CD14-positive monocyte (primary cell): ENCODE results near the gene COL25A1. TPM values are rescaled to one million over a fixed set of nuclear protein-coding genes. Genes with fewer than 3 reads are reported as not detected.

Experiments used
- DNase-seq, 3 donors: peaks; one replicate each; pipeline ENCODE4 v3.0.0-alpha.2; 2011 to 2022
- H2AFZ ChIP-seq: 2 replicates; pipeline ENCODE4 v1.6.0; 2012; ENCODE audit warnings: mild to moderate bottlenecking, low read depth, low read length, inconsistent platforms; ENCODE audit not compliant: insufficient read depth, poor library complexity, severe bottlenecking
- H3K27ac ChIP-seq, 2 donors: 1 replicate in 1 of 2; 2 replicates in 1 of 2; pipeline ENCODE4 v1.5.1; 2012 to 2013; ENCODE audit warnings: low read length in 2 of 2, control low read depth in 1 of 2, inconsistent platforms in 1 of 2, low read depth in 1 of 2, mild to moderate bottlenecking in 1 of 2
- H3K27me3 ChIP-seq, 2 donors: one replicate each; pipeline versions ENCODE4 v1.6.0 to v1.6.1; 2011 to 2013; ENCODE audit warnings: low read length in 2 of 2; ENCODE audit not compliant: control insufficient read depth in 2 of 2, insufficient read depth in 2 of 2
- H3K36me3 ChIP-seq, 2 donors: replicated peaks in 1 of 2; 1 replicate in 1 of 2; 2 replicates in 1 of 2; pipeline versions ENCODE4 v1.5.1 to v1.6.1; 2012 to 2013; ENCODE audit warnings: low read length in 2 of 2, control low read depth in 1 of 2, inconsistent platforms in 1 of 2, mild to moderate bottlenecking in 1 of 2; ENCODE audit not compliant: insufficient read depth in 2 of 2, control insufficient read depth in 1 of 2
- H3K4me1 ChIP-seq, 2 donors: 1 replicate in 1 of 2; 2 replicates in 1 of 2; pipeline versions ENCODE4 v1.5.1 to v1.6.1; 2012 to 2013; ENCODE audit warnings: low read length in 2 of 2, control low read depth in 1 of 2, inconsistent platforms in 1 of 2, mild to moderate bottlenecking in 1 of 2, moderate library complexity in 1 of 2; ENCODE audit not compliant: insufficient read depth in 2 of 2, control insufficient read depth in 1 of 2
- H3K4me2 ChIP-seq: replicated peaks from 2 replicates; pipeline ENCODE3; 2012; ENCODE audit warnings: low read length, moderate library complexity, mild to moderate bottlenecking; ENCODE audit not compliant: poor library complexity, severe bottlenecking; ENCODE audit errors: extremely low read depth
- H3K4me3 ChIP-seq, 3 experiments: fragments of 200-600 bp in 1 of 3; sonication (generic) in 1 of 3; replicated peaks in 1 of 3; 1 replicate in 2 of 3; 2 replicates in 1 of 3; pipeline ENCODE4 v1.5.1; 2011 to 2013; ENCODE audit warnings: low read length in 3 of 3, mild to moderate bottlenecking in 3 of 3, control low read depth in 2 of 3, low read depth in 2 of 3, inconsistent platforms in 1 of 3, moderate library complexity in 1 of 3
- H3K79me2 ChIP-seq: 2 replicates; pipeline ENCODE4 v1.6.0; 2012; ENCODE audit warnings: mild to moderate bottlenecking, control low read depth, inconsistent platforms, low read length, moderate library complexity; ENCODE audit not compliant: insufficient read depth
- H3K9ac ChIP-seq: 2 replicates; pipeline ENCODE4 v1.6.0; 2017; ENCODE audit warnings: low read length, mild to moderate bottlenecking; ENCODE audit not compliant: insufficient read depth, poor library complexity, severe bottlenecking
- H3K9me3 ChIP-seq, 2 donors: replicated peaks in 1 of 2; 1 replicate in 1 of 2; 2 replicates in 1 of 2; pipeline versions ENCODE4 v1.5.1 to v1.6.1; 2012 to 2013; ENCODE audit warnings: low read length in 2 of 2, control low read depth in 1 of 2; ENCODE audit not compliant: control insufficient read depth in 1 of 2, insufficient read depth in 1 of 2
- H4K20me1 ChIP-seq: 2 replicates; pipeline ENCODE4 v1.6.0; 2012; ENCODE audit warnings: mild to moderate bottlenecking, low read length, control low read depth, moderate library complexity; ENCODE audit not compliant: insufficient read depth
- H3K27ac Mint-ChIP-seq, 7 donors: one replicate each; pipeline ENCODE4 v1.8.0; 2020; ENCODE audit warnings: mild to moderate bottlenecking in 7 of 7, mixed read lengths in 7 of 7, moderate library complexity in 6 of 7, inconsistent platforms in 2 of 7
- H3K27me3 Mint-ChIP-seq, 3 donors: one replicate each; pipeline ENCODE4 v1.8.0; 2021 to 2022; ENCODE audit warnings: low read depth in 3 of 3, mild to moderate bottlenecking in 3 of 3, mixed read lengths in 3 of 3, moderate library complexity in 3 of 3, inconsistent platforms in 1 of 3
- H3K36me3 Mint-ChIP-seq, 2 donors: one replicate each; pipeline ENCODE4 v1.8.0; 2020; ENCODE audit warnings: mixed read lengths in 2 of 2, inconsistent platforms in 1 of 2, mild to moderate bottlenecking in 1 of 2
- H3K4me1 Mint-ChIP-seq: one replicate; pipeline ENCODE4 v1.8.0; 2020; ENCODE audit warnings: mild to moderate bottlenecking, mixed read lengths
- H3K4me3 Mint-ChIP-seq, 2 donors: one replicate each; pipeline ENCODE4 v1.8.0; 2020; ENCODE audit warnings: mild to moderate bottlenecking in 2 of 2, mixed read lengths in 2 of 2, moderate library complexity in 1 of 2
- H3K9me3 Mint-ChIP-seq, 7 donors: one replicate each; pipeline ENCODE4 v1.8.0; 2020 to 2022; ENCODE audit warnings: mixed read lengths in 7 of 7, mild to moderate bottlenecking in 6 of 7, moderate library complexity in 6 of 7, inconsistent platforms in 2 of 7
- WGBS: methylation state at CpG from one replicate; pipeline ENCODE4 v1.1.5; 2013; ENCODE audit warnings: missing lambda C conversion rate; ENCODE audit not compliant: insufficient coverage; 5-methylcytosine and 5-hydroxymethylcytosine counted together
- intact Hi-C, 2 donors: fragments of 100-400 bp; cut with micrococcal nuclease; formaldehyde crosslinking; loops; one replicate each; pipeline versions ENCODE4 v1.15.0 to v1.15.1; 2023
- polyA plus RNA-seq, 3 donors: library from polyadenylated mRNA; depleted of rRNA in 1 of 3; unstranded in 2 of 3; stranded (reverse) in 1 of 3; fragments of 300-500 nt in 2 of 3; fragments of >200 nt in 1 of 3; fragmentation: Illumina TruSeq in 2 of 3; gene quantifications; 1 replicate in 2 of 3; 2 replicates in 1 of 3; pipeline ENCODE4 v1.2.3, GENCODE V29; 2012 to 2021
- TF ChIP-seq, protein P1 (sequence below): fragments of 200-600 bp; IDR thresholded peaks from one replicate; pipeline ENCODE4 v1.8.0; 2022; ENCODE audit warnings: antibody characterized with exemption, mild to moderate bottlenecking

Gene COL25A1
- polyA plus RNA-seq, 3 donors: not detected

DNA sequence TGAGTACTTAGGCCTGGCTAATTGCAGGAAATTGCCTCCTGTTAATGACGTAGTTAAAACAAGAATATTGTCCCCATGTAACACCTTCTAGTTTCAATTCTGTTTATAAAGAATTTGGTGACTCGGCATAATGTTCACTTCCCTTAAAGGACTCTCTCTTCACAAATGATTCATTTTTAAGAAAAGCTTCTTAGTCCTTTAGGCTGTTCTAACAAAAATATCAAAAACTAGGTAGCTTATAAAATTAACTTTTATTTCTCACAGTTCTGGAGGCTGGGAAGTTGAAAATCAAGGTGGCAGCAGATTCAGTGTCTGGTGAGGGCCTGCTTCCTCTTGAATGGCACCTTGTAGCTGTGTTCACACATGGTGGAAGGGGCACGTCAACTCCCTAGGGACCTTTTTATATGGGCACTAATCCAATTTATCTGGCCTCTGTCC lies 23.8 kb downstream of the COL25A1 start:
- peaks cover 0 to 3% of the 10 kb centered on the region in 2 donors for H3K4me1 ChIP-seq
- Mint-ChIP-seq H3K4me1 (peaks cover 4% of the 10 kb centered on the region), H3K36me3 (no peaks in the 10 kb centered on the region), H3K4me3 (no peak overlapping the region), H3K27ac (no peak overlapping the region), H3K9me3 (peaks cover 0 to 3% (median 0%) of the 10 kb centered on the region in 7 donors), H3K27me3 (no peaks in the 10 kb centered on the region)
- DNase-seq: peak; percentile 6 to 43 (median 17)
- no peak overlapping the region for H3K9ac ChIP-seq
- no peak overlapping the region for H3K4me3 ChIP-seq
- no CpG with 5 or more reads among the region's 3 CpGs for WGBS
- intact Hi-C loops: no loop called here
- no peaks in the 10 kb centered on the region for H3K79me2 ChIP-seq
- no peaks in the 10 kb centered on the region for H4K20me1 ChIP-seq
- TF ChIP-seq, protein P1, sequence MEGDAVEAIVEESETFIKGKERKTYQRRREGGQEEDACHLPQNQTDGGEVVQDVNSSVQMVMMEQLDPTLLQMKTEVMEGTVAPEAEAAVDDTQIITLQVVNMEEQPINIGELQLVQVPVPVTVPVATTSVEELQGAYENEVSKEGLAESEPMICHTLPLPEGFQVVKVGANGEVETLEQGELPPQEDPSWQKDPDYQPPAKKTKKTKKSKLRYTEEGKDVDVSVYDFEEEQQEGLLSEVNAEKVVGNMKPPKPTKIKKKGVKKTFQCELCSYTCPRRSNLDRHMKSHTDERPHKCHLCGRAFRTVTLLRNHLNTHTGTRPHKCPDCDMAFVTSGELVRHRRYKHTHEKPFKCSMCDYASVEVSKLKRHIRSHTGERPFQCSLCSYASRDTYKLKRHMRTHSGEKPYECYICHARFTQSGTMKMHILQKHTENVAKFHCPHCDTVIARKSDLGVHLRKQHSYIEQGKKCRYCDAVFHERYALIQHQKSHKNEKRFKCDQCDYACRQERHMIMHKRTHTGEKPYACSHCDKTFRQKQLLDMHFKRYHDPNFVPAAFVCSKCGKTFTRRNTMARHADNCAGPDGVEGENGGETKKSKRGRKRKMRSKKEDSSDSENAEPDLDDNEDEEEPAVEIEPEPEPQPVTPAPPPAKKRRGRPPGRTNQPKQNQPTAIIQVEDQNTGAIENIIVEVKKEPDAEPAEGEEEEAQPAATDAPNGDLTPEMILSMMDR: no peak
- H3K36me3 ChIP-seq: no peaks in the 10 kb centered on the region
- peaks cover 0 to 3% of the 10 kb centered on the region in 2 donors for H3K27me3 ChIP-seq
- H3K9me3 ChIP-seq: no peaks in the 10 kb centered on the region
- no peak overlapping the region for H3K4me2 ChIP-seq
- no peak overlapping the region for H3K27ac ChIP-seq
- H2AFZ ChIP-seq: no peak overlapping the region

DNA sequence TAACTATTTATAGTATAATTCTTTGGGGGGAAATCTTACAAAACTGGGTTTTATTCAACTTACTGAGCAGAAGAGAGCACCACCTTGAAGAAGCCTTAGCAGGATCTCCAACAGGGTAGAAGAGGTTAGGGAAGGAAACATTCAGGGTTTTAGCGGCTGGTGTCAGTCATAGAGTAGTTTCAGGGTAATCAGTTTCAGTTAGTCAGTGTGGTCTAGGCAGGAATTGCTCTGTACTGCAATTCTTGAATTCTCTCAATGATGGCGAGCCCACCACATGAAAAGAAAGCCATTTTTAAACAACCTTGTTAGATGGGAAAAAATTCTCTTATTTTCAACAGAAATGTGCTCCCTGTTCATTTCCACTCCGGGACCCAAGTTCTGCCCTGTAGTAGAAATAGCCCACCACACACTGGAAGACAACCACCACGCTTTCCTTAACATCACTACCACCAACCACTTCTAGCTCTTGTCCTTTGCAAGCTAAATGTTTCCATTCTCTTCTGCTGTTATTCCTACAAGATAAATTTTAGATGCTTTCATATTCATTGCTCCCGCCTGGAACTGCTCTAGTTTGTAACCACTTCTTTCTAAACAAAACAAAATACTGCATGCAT lies 25.9 kb downstream of the COL25A1 start:
- H4K20me1 ChIP-seq: no peaks in the 10 kb centered on the region
- no peaks in the 10 kb centered on the region for H3K36me3 ChIP-seq
- Mint-ChIP-seq H3K4me3 (no peak overlapping the region), H3K4me1 (peaks cover 4% of the 10 kb centered on the region), H3K36me3 (no peaks in the 10 kb centered on the region), H3K27me3 (no peaks in the 10 kb centered on the region), H3K9me3 (peaks cover 0 to 2% (median 0%) of the 10 kb centered on the region in 7 donors), H3K27ac (no peak overlapping the region)
- intact Hi-C loops: no loop called here
- peaks cover 0 to 3% of the 10 kb centered on the region in 2 donors for H3K4me1 ChIP-seq
- no peak overlapping the region for H3K27ac ChIP-seq
- no peak overlapping the region for H3K4me2 ChIP-seq
- DNase-seq: no peak
- H3K9ac ChIP-seq: no peak overlapping the region
- 96% methylated on average over 3 of the region's 5 CpGs for WGBS
- H2AFZ ChIP-seq: no peak overlapping the region
- TF ChIP-seq, protein P1: no peak
- no peaks in the 10 kb centered on the region for H3K79me2 ChIP-seq
- no peaks in the 10 kb centered on the region for H3K27me3 ChIP-seq
- no peaks in the 10 kb centered on the region for H3K9me3 ChIP-seq
- H3K4me3 ChIP-seq: no peak overlapping the region
